Astrocyte (in vitro differentiated cells and primary cell): ENCODE results near the gene MCOLN1. TPM values are rescaled to one million over a fixed set of nuclear protein-coding genes. Genes with fewer than 3 reads are reported as not detected.

Source experiments
- DNase-seq: peaks from one replicate; pipeline ENCODE4 v3.0.0-alpha.2; 2010; ENCODE audit warnings: low read depth
- FAIRE-seq: peaks from 2 replicates; lab custom pipeline; 2011; peaks lifted over from hg19 to GRCh38; lab: Jason Lieb, UNC
- H2AFZ ChIP-seq: 2 replicates; pipeline ENCODE4 v1.6.0; 2012; ENCODE audit warnings: low read depth, low read length, inconsistent platforms
- H3K27ac ChIP-seq: 2 replicates; pipeline ENCODE4 v1.5.1; 2011; ENCODE audit warnings: low read depth, low read length, inconsistent platforms
- H3K27me3 ChIP-seq: 2 replicates; pipeline ENCODE4 v1.6.0; 2011; ENCODE audit warnings: low read length, inconsistent platforms; ENCODE audit not compliant: insufficient read depth
- H3K36me3 ChIP-seq: 2 replicates; pipeline ENCODE4 v1.5.1; 2011; ENCODE audit warnings: low read length, inconsistent platforms; ENCODE audit not compliant: insufficient read depth
- H3K4me1 ChIP-seq: 2 replicates; pipeline ENCODE4 v1.5.1; 2011; ENCODE audit warnings: low read length, inconsistent platforms; ENCODE audit not compliant: insufficient read depth
- H3K4me2 ChIP-seq: 2 replicates; pipeline ENCODE4 v1.6.0; 2012; ENCODE audit warnings: low read length, inconsistent platforms
- H3K4me3 ChIP-seq: 2 replicates; pipeline ENCODE4 v1.5.1; 2011; ENCODE audit warnings: low read depth, mild to moderate bottlenecking, low read length, inconsistent platforms; ENCODE audit not compliant: insufficient read depth
- H3K79me2 ChIP-seq: 2 replicates; pipeline ENCODE4 v1.6.0; 2012; ENCODE audit warnings: mild to moderate bottlenecking, low read length, inconsistent platforms; ENCODE audit not compliant: insufficient read depth
- H3K9ac ChIP-seq: 2 replicates; pipeline ENCODE4 v1.6.0; 2012; ENCODE audit warnings: mild to moderate bottlenecking, low read length, inconsistent platforms
- H3K9me3 ChIP-seq: 2 replicates; pipeline ENCODE4 v1.5.1; 2012; ENCODE audit warnings: low read depth, mild to moderate bottlenecking, low read length, inconsistent platforms; ENCODE audit not compliant: insufficient read depth
- H4K20me1 ChIP-seq: 2 replicates; pipeline ENCODE4 v1.6.0; 2012; ENCODE audit warnings: low read length, inconsistent platforms; ENCODE audit not compliant: insufficient read depth
- H3K27ac Mint-ChIP-seq: one replicate; pipeline ENCODE4 v1.8.0; 2021; ENCODE audit warnings: mild to moderate bottlenecking, mixed read lengths; ENCODE audit not compliant: unreplicated experiment
- H3K27me3 Mint-ChIP-seq: one replicate; pipeline ENCODE4 v1.8.0; 2021; ENCODE audit warnings: low read depth, mixed read lengths; ENCODE audit not compliant: unreplicated experiment
- H3K36me3 Mint-ChIP-seq: one replicate; pipeline ENCODE4 v1.8.0; 2021; ENCODE audit warnings: low read depth, mixed read lengths; ENCODE audit not compliant: unreplicated experiment
- H3K4me1 Mint-ChIP-seq: one replicate; pipeline ENCODE4 v1.8.0; 2021; ENCODE audit warnings: low read depth, mixed read lengths; ENCODE audit not compliant: unreplicated experiment
- H3K4me3 Mint-ChIP-seq: one replicate; pipeline ENCODE4 v1.8.0; 2021; ENCODE audit warnings: mild to moderate bottlenecking, moderate library complexity, mixed read lengths; ENCODE audit not compliant: unreplicated experiment
- H3K9me3 Mint-ChIP-seq: one replicate; pipeline ENCODE4 v1.8.0; 2021; ENCODE audit warnings: mild to moderate bottlenecking, mixed read lengths; ENCODE audit not compliant: unreplicated experiment
- EZH2 ChIP-seq: IDR thresholded peaks from 2 replicates; pipeline ENCODE4 v1.6.1; 2012; ENCODE audit warnings: mild to moderate bottlenecking, low read length, inconsistent platforms; ENCODE audit not compliant: insufficient read depth
- total RNA-seq: library from RNA; stranded (reverse); gene quantifications from 2 replicates; pipeline ENCODE4 v1.2.1, GENCODE V29; 2021
- TF ChIP-seq, protein P1 (sequence below): IDR thresholded peaks from 2 replicates; pipeline ENCODE4 v1.5.1; 2011; ENCODE audit warnings: low read depth, mild to moderate bottlenecking, inconsistent platforms, low read length, moderate library complexity; ENCODE audit not compliant: insufficient read depth

MCOLN1 gene
- total RNA-seq, 1 donor from 2014 or later: 26.2 TPM

DNA sequence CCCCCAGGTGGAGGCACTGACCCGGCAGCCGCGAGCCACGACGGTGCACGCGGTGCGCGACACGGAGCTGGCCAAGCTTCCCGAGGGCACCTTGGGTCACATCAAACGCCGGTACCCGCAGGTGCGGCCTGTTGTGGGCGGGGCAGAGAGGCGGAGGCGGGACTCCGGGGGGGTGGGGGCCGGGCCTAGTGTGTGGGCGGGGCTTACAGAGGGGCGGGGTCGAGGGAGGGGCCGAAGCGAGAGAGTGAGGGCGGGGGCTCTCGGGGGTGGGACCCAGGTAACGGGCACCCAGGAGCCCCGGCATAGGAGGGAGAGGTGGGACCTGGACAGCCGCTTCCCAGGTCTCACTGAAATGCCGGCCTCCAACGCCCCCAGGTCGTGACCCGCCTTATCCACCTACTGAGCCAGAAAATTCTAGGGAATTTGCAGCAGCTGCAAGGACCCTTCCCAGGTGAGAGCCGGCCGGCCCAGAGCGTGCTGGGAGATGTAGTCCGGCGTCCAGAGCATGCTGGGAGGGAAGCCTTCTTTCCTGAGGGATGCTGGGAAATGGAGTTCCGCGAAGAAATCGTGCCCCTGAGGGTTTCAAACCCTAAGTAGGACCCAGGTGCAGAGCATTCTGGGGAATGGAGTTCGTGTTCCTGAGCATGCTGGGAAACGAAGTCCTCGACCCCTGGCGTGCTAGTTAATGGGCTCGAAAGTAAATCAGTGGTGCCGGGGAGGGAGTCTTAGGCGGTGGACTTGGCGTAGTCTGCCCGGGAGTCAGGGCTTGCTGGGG is 28.8 kb downstream of the MCOLN1 start:
- no peak for DNase-seq
- H3K4me1 Mint-ChIP-seq: peaks cover 3% of the 10 kb centered on the region
- no peaks in the 10 kb centered on the region for H3K9me3 ChIP-seq
- H3K36me3 ChIP-seq: no peaks in the 10 kb centered on the region
- no peak overlapping the region for H2AFZ ChIP-seq
- no peaks in the 10 kb centered on the region for H3K27me3 Mint-ChIP-seq
- peaks cover 21% of the 10 kb centered on the region for H3K36me3 Mint-ChIP-seq
- no peaks in the 10 kb centered on the region for H4K20me1 ChIP-seq
- FAIRE-seq: no peak
- no peaks in the 10 kb centered on the region for H3K9me3 Mint-ChIP-seq
- no peak overlapping the region for H3K27ac ChIP-seq
- no peak overlapping the region for H3K9ac ChIP-seq
- peak overlapping the region; percentile 73 for H3K4me3 Mint-ChIP-seq
- H3K27ac Mint-ChIP-seq: peak overlapping the region; percentile 58
- H3K4me3 ChIP-seq: no peak overlapping the region
- no peaks in the 10 kb centered on the region for H3K27me3 ChIP-seq
- no peak overlapping the region for H3K4me2 ChIP-seq
- no peaks in the 10 kb centered on the region for H3K79me2 ChIP-seq
- H3K4me1 ChIP-seq: no peaks in the 10 kb centered on the region
- TF ChIP-seq, protein P1, sequence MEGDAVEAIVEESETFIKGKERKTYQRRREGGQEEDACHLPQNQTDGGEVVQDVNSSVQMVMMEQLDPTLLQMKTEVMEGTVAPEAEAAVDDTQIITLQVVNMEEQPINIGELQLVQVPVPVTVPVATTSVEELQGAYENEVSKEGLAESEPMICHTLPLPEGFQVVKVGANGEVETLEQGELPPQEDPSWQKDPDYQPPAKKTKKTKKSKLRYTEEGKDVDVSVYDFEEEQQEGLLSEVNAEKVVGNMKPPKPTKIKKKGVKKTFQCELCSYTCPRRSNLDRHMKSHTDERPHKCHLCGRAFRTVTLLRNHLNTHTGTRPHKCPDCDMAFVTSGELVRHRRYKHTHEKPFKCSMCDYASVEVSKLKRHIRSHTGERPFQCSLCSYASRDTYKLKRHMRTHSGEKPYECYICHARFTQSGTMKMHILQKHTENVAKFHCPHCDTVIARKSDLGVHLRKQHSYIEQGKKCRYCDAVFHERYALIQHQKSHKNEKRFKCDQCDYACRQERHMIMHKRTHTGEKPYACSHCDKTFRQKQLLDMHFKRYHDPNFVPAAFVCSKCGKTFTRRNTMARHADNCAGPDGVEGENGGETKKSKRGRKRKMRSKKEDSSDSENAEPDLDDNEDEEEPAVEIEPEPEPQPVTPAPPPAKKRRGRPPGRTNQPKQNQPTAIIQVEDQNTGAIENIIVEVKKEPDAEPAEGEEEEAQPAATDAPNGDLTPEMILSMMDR: no peak
- no peak for TF ChIP-seq EZH2

DNA sequence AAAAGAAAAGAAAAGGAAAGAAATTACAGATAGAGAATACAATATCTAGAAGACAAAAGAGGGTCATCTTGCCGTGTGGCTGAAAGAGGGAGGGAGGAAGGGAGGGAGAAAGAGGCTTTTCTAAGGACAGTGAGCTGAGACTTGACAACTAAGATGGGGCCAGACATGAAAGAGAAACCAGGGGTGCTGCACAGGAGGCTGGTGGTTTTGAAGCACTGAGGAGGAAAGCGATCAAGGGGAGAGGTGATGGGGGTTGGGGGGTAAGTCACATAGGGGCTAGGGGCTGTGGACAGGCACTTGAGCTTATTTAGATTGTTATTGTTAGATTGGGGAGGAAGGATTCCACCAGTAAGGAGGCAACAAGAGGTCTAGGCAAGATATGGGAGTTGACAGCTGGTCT is 30.4 kb downstream of the MCOLN1 start:
- FAIRE-seq (no peak), DNase-seq (no peak)
- peaks cover 3% of the 10 kb centered on the region for H3K4me1 Mint-ChIP-seq
- no peaks in the 10 kb centered on the region for H3K9me3 ChIP-seq
- H3K27me3 ChIP-seq: no peaks in the 10 kb centered on the region
- no peaks in the 10 kb centered on the region for H3K4me1 ChIP-seq
- no peak overlapping the region for H3K9ac ChIP-seq
- no peaks in the 10 kb centered on the region for H3K27me3 Mint-ChIP-seq
- no peak overlapping the region for H3K27ac ChIP-seq
- no peaks in the 10 kb centered on the region for H4K20me1 ChIP-seq
- H3K9me3 Mint-ChIP-seq: no peaks in the 10 kb centered on the region
- no peaks in the 10 kb centered on the region for H3K79me2 ChIP-seq
- TF ChIP-seq, protein P1: no peak
- TF ChIP-seq EZH2: no peak
- peak overlapping the region; percentile 55 for H3K27ac Mint-ChIP-seq
- peaks cover 7% of the 10 kb centered on the region for H3K36me3 ChIP-seq
- no peak overlapping the region for H3K4me3 ChIP-seq
- H3K4me3 Mint-ChIP-seq: no peak overlapping the region
- H3K36me3 Mint-ChIP-seq: peaks cover 27% of the 10 kb centered on the region
- no peak overlapping the region for H2AFZ ChIP-seq
- no peak overlapping the region for H3K4me2 ChIP-seq

DNA sequence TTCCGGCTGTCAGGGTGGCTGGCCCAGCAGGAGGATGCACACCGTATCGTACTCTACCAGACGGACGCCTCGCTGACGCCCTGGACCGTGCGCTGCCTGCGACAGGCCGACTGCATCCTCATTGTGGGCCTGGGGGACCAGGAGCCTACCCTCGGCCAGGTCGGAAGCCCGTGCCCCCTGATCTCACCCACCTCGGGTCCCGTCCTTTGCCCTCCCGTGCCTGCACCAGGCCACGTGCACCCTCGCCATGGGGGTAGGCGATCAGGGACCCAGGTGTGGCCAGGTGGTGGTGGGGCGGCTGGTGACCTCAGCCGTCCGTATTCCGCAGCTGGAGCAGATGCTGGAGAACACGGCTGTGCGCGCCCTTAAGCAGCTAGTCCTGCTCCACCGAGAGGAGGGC is 32.1 kb downstream of the MCOLN1 start:
- no peak overlapping the region for H2AFZ ChIP-seq
- peaks cover 11% of the 10 kb centered on the region for H3K36me3 ChIP-seq
- H3K4me3 Mint-ChIP-seq: no peak overlapping the region
- TF ChIP-seq EZH2: no peak
- TF ChIP-seq, protein P1: no peak
- no peaks in the 10 kb centered on the region for H3K79me2 ChIP-seq
- no peaks in the 10 kb centered on the region for H4K20me1 ChIP-seq
- FAIRE-seq (no peak), DNase-seq (no peak)
- H3K27ac ChIP-seq: no peak overlapping the region
- no peaks in the 10 kb centered on the region for H3K27me3 ChIP-seq
- H3K4me1 ChIP-seq: no peaks in the 10 kb centered on the region
- no peaks in the 10 kb centered on the region for H3K27me3 Mint-ChIP-seq
- no peak overlapping the region for H3K27ac Mint-ChIP-seq
- H3K4me1 Mint-ChIP-seq: peaks cover 3% of the 10 kb centered on the region
- H3K9me3 ChIP-seq: no peaks in the 10 kb centered on the region
- H3K9ac ChIP-seq: no peak overlapping the region
- no peaks in the 10 kb centered on the region for H3K9me3 Mint-ChIP-seq
- H3K36me3 Mint-ChIP-seq: peaks cover 35% of the 10 kb centered on the region
- no peak overlapping the region for H3K4me2 ChIP-seq
- H3K4me3 ChIP-seq: no peak overlapping the region
